Activated CD4-positive, alpha-beta T cell treated with anti-CD3 and anti-CD28 coated beads, Interleukin-2, amount 50 U/mL, for 1 hour (primary cell): Measurements from ENCODE around the gene PTPRJ.

ENCODE experiments used
- DNase-seq: peaks from one replicate; pipeline ENCODE4 v3.0.0-alpha.2; 2020

PTPRJ gene

DNA sequence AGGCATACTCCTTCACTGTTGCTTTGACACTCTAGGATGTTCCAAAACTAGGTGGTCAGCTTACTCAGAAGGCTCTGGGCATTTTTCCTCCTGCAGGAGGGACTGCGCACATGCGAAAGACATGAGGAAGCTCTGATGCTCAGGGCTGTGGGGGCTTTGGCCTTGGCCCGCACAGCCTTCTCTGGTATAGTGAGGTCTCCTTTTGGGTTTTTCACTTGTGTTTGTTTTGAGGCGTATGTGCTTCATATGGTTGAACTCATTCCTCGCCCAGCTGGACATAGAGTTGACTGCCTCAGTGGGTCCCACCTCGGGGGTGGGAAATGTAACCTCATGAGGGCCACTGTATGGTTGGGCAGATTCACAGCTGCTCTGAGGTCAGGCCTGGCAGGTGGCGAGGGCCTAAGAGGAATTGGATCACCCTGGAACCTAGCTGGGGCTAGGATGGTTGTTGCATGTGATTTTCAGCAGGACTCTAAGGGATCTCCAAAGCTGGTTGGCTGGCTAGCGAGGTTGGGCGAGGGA lies 63.7 kb downstream of the PTPRJ start:
- DNase-seq = no peak

DNA sequence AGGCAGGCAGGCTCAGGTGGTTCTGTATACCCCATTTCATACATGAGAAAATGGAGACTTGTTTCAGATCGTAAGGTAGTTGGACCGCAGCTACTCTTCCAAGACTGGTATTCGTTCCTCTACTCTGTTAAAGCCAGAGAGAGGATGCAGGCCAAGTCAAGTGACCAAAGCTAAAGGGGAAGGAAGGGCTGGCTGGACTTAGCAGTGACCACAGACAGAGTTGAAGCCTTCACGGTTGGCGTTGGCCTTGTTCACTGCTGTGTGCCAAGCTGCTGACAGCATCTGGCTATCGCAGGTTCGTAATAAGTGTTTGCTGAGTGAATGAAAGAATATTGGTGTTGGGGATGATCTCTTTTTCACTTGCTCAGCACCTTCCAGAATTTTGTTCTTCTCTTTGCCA lies 64.2 kb downstream of the PTPRJ start:
- no peak for DNase-seq

DNA sequence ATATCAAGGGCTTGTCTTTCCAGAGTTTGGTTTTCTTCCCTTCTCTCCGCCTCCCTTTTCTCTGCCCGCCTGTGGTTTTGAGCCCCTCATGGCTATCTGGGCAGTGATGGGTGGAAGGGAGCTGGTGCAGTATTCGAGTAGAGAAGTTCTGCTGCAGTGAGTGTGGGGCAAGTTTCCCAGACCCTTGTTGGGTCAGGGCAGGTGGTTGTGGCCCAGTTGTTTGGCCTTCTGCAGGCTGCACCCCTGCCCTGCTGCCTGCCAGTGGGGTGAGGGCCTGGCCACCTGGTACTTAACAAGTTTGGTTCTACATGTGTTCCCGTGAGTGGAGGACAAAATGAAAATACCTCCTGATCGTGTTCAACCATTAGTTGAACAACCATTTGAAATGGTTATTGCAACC lies 65.2 kb downstream of the PTPRJ start:
- no peak for DNase-seq

- no peak for DNase-seq
Observed at GRCh38 chr11:48047616-48048015, 67.3 kb downstream of the PTPRJ start.

DNA sequence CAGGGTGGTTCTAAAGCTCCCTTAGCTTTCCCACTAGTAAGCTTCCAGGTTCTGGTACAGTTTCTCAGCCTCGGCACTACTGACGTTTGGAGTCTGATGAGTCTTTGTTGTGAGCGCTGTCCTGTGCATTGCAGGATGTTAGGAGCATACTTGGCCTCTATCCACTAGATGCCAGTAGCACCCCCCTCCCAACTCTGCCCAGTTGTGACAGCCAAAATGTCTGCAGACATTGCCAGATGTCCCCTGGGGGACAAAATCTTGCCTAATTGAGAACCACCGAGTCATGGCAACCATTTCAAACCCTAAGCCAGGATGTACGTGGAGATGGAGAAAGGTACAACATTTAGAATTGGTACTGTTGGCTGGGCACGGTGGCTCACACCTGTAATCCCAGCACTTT lies 68.7 kb downstream of the PTPRJ start:
- no peak for DNase-seq

- no peak for DNase-seq
Observed at GRCh38 chr11:48050304-48050703, 69.9 kb downstream of the PTPRJ start.

GRCh38 chr11:48051217-48051830 lies 71.0 kb downstream of the PTPRJ start:
- no peak for DNase-seq

- DNase-seq = no peak
Observed at GRCh38 chr11:48052183-48053044, 72.1 kb downstream of the PTPRJ start.

GRCh38 chr11:48054994-48055291 lies 74.6 kb downstream of the PTPRJ start:
- DNase-seq = no peak

DNA sequence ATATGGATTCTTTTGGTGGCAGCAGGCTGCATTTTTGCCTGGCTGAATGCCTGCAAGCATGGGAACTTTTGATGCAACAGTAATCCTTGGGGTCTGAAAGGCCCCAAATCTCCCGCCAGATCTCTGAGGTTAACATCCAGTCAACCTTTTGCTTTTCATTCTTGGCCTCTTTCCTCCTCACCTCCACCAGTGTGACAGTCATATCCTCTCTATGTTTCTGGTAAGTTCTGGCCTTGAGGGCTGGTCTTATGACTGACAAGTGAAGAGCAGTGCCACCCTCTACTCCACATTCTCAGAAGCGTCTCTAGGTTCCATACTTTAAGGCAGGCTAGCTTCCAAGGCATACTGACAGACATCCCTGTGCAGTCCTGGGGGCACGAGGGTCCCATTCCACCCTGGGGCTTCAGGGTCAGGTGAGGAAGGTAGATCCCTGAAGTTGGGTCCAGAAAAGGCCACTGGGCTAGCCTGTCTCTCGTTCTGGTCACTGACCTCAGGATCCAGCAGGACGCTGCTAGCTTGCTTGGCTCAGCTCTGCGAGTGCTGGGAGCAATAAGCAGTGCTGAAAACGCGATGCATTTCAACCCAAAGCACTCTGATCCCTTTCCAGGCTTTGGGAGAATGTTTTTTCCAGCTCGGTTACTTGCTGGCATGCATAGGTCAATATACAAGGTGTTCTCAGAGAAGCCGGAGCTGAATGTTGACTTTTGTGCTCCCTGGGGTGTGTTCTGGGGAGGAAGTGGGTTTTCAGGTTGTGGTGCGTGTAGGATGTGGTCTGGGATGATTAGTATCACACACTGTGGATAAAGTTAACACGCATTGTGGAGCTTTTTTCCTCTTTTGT lies 75.2 kb downstream of the PTPRJ start:
- DNase-seq = peak; percentile 33

DNA sequence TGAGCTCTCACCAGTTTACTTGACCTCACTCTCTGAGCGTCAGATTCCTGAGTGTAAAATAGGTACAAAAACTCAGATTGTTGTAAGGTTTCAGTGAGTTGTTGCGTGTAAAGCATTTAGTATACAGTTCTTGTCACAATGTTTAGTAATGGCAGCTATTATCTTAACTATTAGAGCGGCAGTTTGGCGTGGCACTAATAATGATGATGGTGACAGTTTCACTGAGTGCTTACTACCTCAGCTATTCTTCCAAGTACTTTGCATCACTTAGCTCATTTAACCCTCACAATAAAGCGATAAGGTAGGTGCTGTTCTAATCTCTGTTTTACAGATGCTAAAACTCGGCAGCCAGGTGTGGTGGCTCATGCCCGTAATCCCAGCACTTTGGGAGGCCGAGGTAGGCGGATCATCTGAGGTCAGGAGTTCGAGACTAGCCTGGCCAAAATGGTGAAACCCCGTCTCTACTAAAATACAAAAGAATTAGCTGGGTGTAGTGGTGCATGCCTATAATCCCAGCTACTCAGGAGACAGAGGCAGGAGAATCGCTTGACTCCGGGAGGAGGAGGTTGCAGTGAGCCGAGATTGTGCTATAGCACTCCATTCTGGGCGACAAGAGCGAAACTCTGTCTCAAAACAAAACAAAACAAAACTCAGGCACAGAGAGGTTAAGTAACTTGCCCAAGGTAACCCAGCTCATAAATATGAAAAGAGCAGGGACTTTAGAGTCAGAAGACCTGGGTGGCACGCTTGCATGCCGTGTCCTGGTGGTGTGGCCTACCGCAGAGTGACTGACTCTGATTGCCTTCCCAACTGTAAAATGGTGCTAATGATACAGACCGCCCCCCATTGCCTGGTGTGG lies 76.2 kb downstream of the PTPRJ start:
- DNase-seq = no peak

DNA sequence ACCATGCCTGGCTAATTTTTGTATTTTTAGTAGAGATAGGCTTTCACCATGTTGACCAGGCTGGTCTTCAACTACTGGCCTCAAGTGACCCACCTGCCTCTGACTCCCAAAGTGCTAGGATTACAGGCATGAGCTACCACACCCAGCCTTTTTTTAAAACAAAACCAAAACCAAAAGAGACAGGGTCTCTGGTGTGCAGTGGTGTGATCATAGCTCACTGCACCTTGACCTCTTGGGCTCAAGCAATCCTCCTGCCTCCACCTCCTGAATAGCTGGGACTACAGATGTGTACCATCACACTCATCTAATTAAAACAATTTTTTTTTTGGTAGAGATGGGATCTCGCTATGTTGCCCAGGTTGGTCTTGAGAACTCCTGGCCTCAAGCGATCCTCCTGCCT lies 77.7 kb downstream of the PTPRJ start:
- DNase-seq = no peak

GRCh38 chr11:48058788-48059187 lies 78.4 kb downstream of the PTPRJ start:
- no peak for DNase-seq

DNA sequence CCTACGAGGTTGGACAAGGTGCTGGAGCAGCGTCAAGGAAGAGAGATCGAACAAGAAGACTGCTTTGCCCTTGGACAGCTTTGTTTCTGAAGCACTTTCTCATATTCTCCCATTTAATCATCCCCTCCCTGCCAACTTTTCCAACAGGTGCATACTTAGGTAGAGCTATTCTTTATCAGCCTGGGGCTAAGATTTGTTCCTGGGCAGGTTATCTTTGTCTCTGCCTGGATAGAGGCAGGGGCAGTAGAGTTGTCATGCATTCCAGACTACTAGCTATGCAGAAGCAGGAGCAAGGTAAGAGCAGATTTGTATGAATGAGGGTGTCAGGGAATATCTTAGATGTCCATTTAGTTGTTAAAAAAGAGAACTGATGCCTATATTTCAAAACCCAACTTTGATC lies 82.3 kb downstream of the PTPRJ start:
- no peak for DNase-seq

DNA sequence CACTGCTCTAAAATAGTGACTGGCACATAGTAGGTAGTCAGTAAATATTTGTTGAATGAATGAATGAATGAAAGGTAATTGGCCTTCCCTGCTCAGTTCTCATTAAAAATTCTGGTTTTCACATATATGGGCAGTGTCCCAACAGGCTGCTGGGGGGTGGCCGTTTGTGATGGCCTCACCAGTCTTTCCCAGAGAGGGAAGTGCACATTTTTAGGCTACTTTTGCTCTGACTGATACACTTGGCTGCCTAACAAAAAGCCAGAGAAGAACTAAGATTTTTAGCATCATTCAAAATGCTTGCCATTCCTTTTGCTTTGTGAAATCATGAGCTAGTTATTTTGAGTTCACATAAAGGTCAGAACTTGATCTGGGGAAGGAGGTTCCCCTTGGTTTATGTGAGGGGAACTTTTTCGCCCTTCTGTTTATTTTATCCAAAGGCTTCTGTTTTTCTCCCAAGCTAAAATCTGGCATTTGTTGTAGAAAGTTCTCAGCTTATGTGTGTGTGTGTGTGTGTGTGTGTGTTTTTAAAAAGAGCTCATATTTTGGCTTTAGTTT lies 83.1 kb downstream of the PTPRJ start:
- DNase-seq = no peak

GRCh38 chr11:48064306-48064705 lies 83.9 kb downstream of the PTPRJ start:
- DNase-seq = no peak

GRCh38 chr11:48066881-48067800 lies 86.8 kb downstream of the PTPRJ start:
- DNase-seq = no peak

DNA sequence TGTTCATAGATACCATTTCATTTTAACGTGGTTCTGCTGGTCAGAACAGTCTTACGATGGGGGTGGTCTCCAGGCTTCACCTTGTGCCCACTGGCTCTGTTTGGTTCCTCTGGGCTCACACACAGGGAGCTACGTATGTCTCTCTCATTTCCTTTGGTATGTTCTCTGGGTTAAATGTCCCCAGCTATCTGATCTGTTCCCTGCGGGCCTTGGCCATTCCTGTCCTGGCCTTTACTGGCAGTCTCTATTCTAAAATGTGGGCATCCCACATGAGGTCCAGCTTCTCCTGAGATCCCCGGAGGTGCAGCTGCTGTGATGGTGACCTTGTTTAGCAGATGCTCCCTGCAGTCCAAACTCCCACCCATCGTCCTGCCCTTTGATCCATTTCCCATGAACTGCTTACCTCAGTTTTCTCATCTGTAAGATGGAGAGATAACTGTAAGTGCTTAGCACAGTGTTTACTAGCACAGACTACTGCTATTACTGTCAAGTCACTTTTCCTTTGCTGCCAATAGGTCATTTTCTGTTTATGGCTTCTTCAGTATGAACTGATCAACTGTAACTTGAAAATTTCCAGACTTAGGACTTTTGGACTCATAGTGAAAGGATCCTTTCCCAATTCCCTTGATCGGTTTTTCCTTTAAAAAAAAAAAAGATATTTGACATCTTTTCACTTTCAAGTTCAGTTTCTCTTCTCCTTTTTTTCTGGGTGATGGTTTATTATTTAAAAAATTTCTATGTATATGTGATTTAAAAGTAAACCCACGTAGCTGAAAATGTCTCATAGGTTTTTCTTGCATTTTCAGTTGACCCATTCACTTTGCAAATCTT lies 92.9 kb downstream of the PTPRJ start:
- DNase-seq = no peak

GRCh38 chr11:48074425-48075181 lies 94.2 kb downstream of the PTPRJ start:
- DNase-seq = no peak
